Peyer's patch (tissue), 4 donors: ENCODE data around the gene ARF5.

ENCODE experiments used
- POLR2A ChIP-seq, 2 donors: fragments of 450-650 bp; IDR thresholded peaks; one replicate each; pipeline ENCODE4 v1.5.1; 2017; ENCODE audit warnings: antibody characterized with exemption in 2 of 2, mild to moderate bottlenecking in 2 of 2, moderate library complexity in 2 of 2
- TF ChIP-seq, protein P1 (sequence below), 6 experiments: fragments of 450-650 bp in 4 of 6; fragments of 200-600 bp in 2 of 6; sonication (generic) in 1 of 6; IDR thresholded peaks; one replicate each; pipeline ENCODE4 v1.5.1; 2017 to 2019; ENCODE audit warnings: antibody characterized with exemption in 6 of 6, mild to moderate bottlenecking in 3 of 6, moderate library complexity in 1 of 6

DNA sequence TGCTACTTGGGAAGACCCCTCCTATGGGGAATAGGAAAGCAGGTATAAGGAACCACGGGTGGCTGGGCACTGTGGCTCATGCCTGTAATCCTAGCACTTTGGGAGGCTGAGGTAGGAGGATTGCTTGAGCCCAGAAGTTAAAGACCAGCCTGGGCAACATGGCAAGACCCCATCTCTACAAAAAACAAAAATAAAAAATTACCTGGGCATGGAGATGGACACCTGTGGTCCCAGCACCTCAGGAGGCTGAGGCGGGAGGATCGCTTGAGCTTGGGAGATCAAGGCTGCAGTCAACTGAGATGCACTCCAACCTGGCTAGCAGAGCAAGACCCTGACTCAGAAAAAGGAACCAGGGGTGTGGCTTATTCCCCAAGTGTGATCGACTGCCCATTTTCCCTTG, 4.3 kb downstream of the ARF5 start:
- TF ChIP-seq, protein P1, sequence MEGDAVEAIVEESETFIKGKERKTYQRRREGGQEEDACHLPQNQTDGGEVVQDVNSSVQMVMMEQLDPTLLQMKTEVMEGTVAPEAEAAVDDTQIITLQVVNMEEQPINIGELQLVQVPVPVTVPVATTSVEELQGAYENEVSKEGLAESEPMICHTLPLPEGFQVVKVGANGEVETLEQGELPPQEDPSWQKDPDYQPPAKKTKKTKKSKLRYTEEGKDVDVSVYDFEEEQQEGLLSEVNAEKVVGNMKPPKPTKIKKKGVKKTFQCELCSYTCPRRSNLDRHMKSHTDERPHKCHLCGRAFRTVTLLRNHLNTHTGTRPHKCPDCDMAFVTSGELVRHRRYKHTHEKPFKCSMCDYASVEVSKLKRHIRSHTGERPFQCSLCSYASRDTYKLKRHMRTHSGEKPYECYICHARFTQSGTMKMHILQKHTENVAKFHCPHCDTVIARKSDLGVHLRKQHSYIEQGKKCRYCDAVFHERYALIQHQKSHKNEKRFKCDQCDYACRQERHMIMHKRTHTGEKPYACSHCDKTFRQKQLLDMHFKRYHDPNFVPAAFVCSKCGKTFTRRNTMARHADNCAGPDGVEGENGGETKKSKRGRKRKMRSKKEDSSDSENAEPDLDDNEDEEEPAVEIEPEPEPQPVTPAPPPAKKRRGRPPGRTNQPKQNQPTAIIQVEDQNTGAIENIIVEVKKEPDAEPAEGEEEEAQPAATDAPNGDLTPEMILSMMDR (IDR thresholded peaks at IDR 0.05) = no peak
- no peak for TF ChIP-seq POLR2A (IDR thresholded peaks at IDR 0.05)
